Measurements from ENCODE around the gene PKDCC.
"Not testable (repeated sequence)": the region's sequence is repeated elsewhere in the genome, so short reads cannot be mapped to it uniquely, and the experiment has no call there.

PKDCC gene

DNA sequence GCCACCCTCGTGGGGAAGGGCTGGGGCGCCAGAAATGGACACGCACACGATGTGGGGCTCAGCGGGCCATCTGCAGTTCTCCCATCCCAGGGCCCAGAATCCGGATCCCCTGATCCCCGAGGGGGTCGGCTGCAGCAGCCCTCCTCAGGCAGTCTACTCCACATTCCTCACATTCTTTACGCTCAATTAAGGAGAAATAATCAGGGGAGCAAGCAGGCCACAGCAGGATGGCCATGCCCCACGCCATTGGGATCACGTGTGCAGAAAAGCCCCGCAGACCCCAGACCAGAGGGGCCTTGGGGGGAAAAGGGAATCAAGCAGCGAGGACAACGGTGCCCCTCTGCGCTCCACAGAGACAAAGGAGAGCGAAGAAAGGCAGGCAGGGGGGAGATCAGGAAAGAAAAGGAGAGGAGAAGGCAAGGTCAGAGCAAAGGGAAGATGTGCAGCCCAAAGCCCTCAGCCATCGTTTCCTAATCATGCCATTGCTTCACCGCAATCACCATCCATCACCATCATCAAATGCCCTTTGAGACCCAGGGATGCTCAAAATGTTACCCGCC is 17.5 kb upstream of the PKDCC start:
- DNase-seq (ENCODE audit: extremely low read depth in 1 of 2, low read depth in 1 of 2) = no peak

DNA sequence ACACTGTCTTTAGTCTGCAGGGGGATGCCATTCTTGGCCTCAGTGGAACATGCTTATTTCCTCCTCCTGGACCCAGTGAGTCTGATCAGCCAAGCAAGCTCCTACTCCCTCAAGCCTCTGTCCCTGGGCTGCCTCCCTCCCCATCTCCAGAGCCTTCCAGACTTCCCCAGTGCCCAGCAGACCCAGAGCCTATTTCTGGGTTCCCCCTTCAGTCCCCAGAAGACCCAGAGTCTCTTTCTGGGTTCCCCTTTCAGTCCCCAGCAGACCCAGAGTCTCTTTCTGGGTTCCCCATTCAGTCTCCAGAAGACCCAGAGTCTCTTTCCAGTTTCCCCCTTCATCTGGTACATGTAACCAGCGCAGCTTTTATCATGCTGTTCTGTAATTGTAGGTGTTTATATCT is 17.0 kb upstream of the PKDCC start:
- no peak for DNase-seq (ENCODE audit: extremely low read depth in 1 of 2, low read depth in 1 of 2)

DNA sequence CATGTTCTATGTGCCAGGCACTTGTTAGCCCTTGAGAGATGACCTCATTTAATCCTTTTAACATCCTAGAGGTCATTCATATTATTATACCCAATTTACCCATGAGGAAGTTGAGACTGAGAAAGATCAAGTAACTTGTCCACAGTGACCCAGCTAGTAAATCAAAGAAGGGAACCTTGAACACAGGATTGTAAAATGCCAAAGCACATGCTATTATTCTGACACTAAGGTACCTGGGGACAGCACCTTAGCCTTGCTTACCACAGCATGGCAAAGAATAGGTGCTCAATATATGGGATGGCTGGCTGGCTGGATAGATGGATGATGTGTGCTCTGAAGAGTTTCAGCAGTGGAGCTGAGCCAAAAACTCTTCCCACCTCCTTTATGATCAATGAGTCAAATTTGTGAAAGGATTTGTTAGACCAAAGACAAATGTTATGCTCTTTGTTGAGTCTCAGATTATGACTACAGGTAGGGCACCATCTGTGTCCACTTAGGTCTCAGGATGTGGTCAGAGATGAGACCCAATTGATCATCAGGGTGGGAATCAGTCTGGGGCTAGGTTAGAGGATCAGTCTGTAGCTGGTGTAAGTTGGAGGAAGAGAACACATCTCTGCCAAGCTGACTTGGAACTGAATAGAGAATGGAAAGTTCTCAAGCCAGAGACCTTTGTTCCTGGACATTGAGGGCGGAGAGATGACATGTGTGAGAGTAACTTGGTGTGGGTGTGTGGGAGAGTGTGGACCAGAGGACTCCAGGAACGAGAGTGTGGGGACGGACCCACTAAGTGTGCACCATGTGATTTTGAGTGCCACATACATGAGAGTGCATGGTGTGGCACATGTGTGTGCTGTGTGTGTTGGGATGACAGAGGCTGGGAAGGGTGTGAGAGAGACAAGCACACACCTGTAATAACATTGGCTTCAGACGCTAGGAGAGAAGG is 16.3 kb upstream of the PKDCC start:
- no peak for DNase-seq (ENCODE audit: extremely low read depth in 1 of 2, low read depth in 1 of 2)

GRCh38 chr2:42032224-42032620 is 15.6 kb upstream of the PKDCC start:
- DNase-seq (ENCODE audit: extremely low read depth in 1 of 2, low read depth in 1 of 2) = no peak

GRCh38 chr2:42032745-42033144 is 15.1 kb upstream of the PKDCC start:
- DNase-seq (ENCODE audit: extremely low read depth in 1 of 2, low read depth in 1 of 2) = no peak

- not testable (repeated sequence) for DNase-seq (ENCODE audit: extremely low read depth in 1 of 2, low read depth in 1 of 2)
These were observed 13.7 kb upstream of the PKDCC start for GRCh38 chr2:42034096-42034495.

- no peak for DNase-seq (ENCODE audit: extremely low read depth in 1 of 2, low read depth in 1 of 2)
These were observed 12.6 kb upstream of the PKDCC start for GRCh38 chr2:42035241-42035640.

GRCh38 chr2:42036413-42036812 is 11.4 kb upstream of the PKDCC start:
- DNase-seq (ENCODE audit: extremely low read depth in 1 of 2, low read depth in 1 of 2) = no peak

DNA sequence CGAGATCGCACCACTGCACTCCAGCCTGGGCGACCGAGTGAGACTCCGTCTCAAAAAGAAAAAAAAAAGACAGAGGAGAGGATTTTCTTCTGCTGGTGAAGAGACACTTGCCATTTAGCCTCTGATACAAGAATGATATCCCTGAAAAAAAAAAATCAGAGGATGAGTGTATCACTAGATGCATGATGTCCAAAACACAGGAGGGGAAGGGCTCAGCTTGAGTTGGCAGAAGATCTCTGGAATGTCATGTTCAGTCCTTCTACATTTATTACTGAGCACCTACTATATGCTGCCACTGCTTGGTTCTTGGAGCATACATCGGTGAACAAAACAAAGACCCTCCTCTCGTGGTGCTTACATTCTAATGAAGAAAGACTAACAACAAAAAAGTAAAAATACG is 10.9 kb upstream of the PKDCC start:
- no peak for DNase-seq (ENCODE audit: extremely low read depth in 1 of 2, low read depth in 1 of 2)

DNA sequence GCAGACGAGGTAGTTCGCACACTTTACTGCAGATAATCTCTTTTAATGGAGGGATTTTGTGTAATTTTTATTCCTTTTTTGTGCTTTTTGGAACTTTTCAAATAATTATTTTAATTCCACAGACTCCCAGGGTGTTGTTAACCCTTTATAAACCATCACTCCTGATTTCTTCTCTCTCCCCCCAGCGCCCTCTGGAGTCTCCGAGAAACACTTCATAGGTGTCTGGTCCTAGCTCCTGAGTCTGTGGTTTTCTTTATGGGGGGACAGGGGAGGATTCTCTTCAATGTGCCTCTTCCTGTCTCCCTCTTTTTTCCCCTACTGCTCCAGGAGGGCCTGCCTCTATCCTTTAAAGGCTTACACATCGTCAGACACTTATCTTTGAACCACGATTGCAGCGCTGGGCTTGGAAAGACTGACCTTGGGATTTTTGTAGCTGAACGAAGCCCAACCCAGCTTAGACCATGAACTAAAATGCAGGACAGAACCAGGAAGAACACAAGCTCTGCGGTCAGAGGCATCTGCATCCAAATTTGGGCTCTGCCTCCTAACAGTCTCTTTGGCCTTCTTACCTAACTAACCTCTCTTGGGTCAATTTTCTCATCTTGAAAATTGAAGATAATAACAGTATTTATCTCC is 7.1 kb upstream of the PKDCC start:
- no peak for DNase-seq (ENCODE audit: extremely low read depth in 1 of 2, low read depth in 1 of 2)

DNA sequence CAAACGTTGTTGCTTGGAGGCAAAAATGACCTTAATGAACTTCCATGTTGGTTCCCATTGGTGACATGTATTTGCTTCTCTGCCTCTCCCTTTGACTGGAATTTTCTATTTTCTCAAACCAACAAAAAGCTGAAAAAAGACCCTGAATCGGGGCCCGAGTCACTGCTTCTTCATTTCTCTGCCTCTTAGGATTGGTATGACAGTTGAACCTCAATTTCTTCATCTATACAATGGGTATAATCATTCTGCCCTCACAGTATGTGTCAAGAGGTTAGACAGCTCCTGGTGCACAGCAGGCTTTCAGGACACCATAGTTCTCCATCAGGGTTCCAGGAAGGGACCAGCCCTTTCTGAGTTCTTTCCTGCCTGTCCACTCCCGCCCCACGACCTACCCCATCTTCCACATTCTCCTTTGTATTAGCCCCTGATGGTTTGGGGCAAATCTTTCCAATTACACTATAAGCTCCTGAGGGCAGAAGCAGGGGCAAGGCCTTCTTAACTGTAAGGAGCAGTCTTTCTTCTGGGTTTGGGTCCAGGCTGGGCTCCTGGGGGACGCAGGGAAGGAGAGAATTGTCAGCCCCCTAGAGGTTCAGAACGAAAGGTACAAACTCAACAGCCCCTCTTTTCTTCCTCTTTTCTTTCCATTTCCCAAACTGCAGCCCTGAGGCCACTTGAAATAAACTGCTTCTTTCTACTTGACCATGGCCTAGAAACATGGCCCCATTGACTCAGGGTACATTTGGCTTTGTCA is 6.3 kb upstream of the PKDCC start:
- no peak for DNase-seq (ENCODE audit: extremely low read depth in 1 of 2, low read depth in 1 of 2)

DNA sequence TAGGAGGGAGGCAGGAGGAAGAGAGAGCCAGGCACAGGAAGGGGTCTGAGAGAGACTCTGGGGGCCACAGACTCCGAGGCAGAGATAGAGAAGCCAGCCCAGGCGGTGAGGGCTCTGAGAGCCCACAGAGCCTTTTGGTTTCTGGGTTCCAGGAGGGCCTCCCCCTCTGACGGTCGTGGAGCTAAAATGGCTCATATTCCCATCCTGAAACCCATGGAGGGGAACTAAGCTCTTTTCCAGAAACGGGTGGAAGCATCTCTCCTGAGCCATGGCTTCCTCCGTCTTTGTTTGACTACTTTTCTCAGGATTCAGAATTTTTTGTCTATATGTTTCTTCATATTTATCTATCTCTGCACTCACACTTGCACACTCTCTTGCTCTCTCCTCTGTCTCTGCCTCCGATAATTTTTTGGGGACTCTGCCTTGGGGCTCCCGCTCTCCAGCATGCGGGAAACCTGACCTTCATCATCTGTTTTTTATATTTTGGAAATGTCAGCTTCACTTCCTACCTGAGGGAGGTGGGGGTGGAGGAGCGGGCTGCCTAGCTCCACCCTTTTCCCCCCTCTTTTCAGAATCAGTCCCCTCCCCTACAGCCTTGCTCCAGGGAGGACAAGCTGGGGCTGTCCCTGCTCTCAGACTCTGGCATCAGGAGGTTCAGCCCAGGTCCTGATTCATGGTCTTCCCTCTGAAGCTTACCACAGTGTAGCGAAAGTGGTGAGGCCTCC is 5.0 kb upstream of the PKDCC start:
- DNase-seq (ENCODE audit: extremely low read depth in 1 of 2, low read depth in 1 of 2) = no peak

- DNase-seq (ENCODE audit: extremely low read depth in 1 of 2, low read depth in 1 of 2) = no peak
These were observed 3.9 kb upstream of the PKDCC start for GRCh38 chr2:42043789-42044394.

DNA sequence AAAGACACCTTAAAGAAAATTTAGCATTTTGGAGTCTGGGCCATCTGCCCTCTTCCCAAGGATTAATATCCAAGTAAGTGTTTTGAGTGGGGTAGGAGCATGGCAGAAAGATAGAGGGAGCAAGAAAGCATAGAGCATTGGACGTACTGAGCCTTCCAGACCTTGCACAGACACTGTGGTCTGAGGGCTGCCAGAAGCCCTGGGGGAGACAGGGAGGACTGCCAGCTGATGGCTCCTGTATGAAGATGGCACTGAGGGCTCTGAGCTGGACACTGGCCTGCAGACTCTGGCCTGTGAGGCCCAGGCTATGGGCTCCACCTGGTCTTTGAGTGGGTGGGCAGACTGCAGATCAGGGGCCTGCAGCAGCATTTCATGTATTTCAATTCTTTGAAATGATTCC is 2.9 kb upstream of the PKDCC start:
- no peak for DNase-seq (ENCODE audit: extremely low read depth in 1 of 2, low read depth in 1 of 2)

DNA sequence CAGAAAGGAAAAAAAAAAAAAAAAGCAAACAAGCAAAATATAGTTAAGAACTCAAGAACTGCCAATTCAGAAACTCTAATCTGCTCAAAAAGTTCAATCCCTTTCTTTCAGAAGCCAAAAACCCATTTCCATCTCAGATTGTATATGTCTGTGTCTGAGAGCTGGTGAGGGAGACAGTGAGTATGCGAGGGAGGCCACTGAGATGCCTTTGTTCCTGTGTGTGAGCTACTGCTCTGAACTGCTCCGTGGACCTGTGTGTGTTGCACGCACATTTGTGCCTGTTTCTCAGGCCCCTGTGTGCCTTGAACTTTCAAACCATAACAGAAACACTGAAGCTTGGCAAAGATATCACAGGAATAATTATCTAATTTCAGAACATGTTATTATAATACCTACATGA is 2.5 kb upstream of the PKDCC start:
- DNase-seq (ENCODE audit: extremely low read depth in 1 of 2, low read depth in 1 of 2) = no peak

- no peak for DNase-seq (ENCODE audit: extremely low read depth in 1 of 2, low read depth in 1 of 2)
These were observed 1.7 kb upstream of the PKDCC start for GRCh38 chr2:42045848-42046748.

GRCh38 chr2:42046819-42047487 is 868 bp upstream of the PKDCC start:
- DNase-seq (ENCODE audit: extremely low read depth in 1 of 2, low read depth in 1 of 2) = no peak

GRCh38 chr2:42048299-42049220 is 739 bp downstream of the PKDCC start:
- no peak for DNase-seq (ENCODE audit: extremely low read depth in 1 of 2, low read depth in 1 of 2)

Data from stimulated activated CD8-positive, alpha-beta memory T cell treated with anti-CD3 and anti-CD28 coated beads, Interleukin-7, amount 100 ng/mL, for 48 hours (primary cell).